NCI-H748 treated with DMSO at 0.1 percent for 48 hours (cell line): Measurements from ENCODE around the gene CLNK.
A peak's percentile ranks its signal among the peaks of the same experiment; 100 is the strongest.

Experiments used
- DNase-seq: peaks from one replicate; lab custom pipeline; 2025; lab: John Stamatoyannopoulos, UW

Gene CLNK

DNA sequence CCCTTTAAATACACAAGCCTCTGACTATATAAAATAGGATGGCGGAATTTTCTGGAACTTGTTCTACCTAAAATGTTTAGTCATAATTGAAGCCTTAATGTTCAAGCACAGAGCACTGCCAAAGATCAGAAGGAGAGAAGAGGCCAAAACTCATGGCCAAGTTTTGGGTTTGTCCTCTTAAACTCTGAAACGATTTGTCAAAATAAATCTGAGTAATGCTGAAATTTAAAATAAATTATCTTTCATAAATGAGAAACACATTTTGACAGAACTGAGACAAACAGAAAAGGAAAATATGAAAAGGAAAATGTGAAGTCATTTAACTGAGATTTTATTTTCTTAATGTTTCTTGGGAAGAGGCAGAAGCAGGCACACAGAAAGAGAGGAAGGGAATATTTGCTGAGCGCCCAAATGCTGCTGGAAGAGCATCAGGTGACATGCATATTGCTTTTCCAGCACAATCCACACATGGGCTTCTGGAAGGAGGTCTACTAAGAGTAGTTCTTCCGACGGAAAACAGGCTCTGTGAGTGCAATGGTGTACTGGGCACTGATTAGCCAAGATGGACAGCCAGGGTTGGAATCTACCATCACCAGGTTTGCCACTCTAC lies 179.9 kb downstream of the CLNK start:
- DNase-seq, result no peak

DNA sequence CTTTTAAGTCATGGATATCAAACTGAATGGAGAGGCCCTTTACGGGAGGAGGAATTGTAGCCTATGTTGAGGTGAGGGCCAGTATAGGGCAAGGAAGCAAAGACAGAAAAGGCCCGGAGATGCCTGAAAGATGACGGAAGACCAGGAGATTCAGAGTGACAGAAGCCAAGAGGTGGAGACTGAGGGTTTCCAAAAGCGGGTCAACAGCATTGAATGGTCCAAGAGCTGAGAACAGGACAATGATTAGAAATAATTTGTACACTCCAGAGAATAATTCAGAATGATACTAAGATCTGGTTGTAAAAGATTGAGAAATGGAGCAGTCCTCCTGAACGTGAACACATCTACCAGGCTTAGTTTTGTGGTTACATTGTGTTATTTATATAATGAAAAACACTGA lies 181.9 kb downstream of the CLNK start:
- no peak for DNase-seq

DNA sequence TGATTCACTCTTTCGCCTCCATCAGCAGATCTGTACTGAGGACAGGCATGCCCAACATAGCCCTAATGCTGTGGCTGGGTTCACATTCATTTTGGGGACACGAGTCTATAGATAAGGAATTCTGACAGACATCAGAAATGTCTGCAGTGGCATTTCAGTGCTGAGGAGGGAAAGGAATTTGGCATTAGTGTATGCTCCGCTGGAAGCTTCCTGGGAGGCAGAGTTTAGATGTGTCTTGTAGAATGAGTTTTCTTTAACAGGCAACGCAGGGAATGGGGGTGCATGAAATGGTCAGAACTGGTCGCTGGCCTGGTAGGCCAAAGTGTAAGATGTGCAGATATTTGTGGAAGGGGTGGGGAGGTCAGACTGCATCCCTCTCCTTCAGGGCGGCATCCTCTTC lies 183.8 kb downstream of the CLNK start:
- DNase-seq, result no peak

DNA sequence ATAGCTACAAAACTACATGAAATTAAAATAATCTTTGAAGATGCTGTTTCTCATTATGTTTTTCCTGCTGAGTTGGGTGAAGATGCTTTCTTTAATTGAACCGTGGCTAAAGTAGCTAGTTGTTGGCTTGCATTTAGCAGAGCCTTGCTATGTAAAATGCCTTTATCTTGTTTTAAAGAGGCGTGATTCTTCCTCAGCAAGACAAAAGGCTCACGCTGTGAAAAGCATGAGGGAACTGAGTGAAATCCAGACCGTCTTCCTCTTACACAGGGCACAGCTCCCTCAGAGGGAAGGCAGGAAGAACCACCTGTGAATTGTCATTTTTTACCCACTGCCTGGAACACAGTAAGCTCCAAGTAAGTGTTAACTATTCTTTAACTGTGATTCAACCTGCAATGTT lies 188.4 kb downstream of the CLNK start:
- DNase-seq, result no peak

DNA sequence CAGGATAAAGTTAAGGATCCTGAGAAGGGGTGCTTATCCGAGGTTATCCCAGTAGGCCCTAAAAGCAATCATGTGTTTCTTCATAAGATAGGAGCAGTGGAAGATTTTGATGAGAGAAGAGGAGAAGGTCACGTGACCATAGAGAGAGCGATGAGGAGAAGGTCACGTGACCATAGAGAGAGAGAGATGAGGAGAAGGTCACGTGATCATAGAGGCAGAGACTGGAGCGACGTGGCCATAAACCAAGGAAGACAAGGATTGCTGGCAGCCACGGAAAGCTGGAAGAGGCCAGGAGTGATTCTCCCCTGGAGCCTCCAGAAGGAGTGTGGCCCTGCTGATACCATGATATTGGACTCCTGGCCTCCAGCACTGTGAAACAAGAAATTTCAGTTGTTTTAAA lies 188.9 kb downstream of the CLNK start:
- DNase-seq, result no peak

DNA sequence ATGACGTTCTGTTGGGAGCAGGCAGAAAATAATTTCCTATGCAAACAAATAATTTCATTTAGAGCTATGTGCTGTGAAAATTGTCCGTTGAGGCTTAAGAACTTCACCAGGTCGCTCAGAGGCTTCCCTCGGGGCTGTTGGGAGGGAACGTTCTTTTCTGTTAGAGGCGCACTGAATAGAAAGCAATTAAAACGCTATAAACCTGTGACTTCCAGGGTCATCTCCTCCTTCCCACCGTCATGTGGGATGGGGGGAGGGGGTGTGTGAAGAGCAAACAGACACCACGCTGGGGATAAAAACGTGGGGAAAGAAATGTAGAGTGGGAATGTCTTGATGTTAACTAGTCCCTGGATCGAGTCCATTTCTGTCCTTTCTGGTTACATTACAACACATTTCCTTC lies 192.1 kb downstream of the CLNK start:
- DNase-seq, result peak; percentile 55

DNA sequence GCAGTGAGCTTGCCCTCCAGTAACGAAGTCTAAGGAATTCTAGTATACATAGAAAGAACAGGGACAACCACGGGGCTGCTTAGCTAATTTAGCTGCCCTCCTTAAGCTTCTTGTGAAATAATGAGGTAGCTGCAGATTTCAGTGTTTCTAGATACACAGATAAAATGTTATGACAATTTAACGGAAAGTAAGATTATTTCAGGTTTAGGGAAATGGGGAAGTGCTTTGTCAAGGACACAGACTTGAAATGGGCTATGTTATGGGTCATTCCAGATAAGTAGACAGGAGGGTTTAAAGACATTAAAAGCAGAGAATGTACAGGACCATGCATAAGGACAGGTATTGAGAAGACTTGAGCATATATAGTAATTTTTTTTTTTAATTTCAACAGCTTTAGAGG lies 193.2 kb downstream of the CLNK start:
- DNase-seq, result no peak

DNA sequence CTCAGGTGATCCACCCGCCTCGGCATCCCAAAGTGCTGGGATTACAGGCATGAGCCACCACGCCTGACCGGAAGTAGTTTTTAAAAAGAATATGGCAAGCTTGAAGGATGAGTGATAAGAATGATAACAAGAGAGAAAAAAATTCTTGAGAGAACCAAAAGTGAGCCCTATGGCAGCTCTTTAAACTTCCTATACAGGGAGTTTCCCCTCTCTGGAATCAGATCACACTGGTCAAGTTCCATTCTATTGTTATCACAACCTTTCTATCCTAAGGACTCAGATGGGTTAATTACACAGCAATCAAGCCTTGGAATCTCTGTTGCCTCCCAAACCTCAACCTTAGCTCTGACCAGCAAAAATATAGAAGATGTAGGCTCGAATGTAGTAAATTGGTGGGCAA lies 193.6 kb downstream of the CLNK start:
- no peak for DNase-seq

DNA sequence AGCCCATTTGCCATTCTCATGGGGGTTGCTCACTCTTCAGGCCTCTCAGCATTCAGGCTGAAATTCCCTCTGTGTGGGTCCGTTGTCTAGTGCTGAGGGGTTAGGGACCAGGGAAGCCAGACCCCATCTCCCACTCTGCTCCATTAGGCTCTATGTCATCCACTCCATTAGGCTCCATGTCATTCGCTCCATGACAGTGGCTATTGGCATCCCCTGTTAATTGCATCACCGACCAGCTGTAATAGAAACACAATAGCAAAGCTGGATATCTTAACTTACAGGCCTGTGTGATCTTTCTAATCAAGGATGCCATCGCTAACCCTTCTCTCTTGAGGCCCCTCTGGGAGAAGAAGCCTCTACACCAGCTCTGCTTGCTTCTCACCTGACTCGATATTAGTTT lies 201.7 kb downstream of the CLNK start:
- no peak for DNase-seq

DNA sequence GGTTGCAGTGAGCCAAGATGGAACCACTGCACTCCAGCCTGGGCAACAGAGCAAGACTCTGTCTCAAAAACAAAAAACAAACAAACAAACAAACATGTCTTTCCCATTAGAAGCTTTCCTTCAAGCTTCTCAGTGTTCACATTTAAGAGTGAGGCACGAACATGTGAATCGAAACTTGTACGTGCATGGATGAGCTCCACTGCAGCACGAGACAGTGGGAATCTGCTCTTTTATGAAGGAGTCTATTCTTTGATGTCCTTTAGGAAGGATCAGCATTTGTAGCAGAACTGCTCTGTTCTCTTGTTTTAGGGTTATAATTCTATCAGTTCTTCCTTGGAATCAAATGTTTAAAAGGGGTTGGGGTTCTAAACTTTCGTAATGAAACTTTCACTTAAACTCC lies 204.0 kb downstream of the CLNK start:
- no peak for DNase-seq

DNA sequence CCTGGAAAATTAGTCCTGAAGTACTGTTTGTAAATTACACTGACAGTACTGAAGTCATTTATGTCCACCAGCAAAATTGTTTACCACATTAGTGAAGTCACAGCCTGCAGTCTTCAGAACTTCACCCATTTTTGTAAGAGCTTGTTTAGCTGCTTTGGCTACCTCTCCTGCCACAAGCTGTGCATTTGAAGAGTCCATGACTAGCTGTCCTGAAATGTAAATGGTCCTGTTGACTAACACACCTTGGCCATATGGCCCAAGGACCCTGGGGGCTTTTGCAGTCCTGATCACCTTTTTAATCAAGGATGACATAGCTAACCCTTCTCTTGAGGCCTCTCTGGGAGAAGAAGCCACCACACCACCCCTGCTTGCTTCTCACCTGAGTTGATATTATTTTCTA lies 205.9 kb downstream of the CLNK start:
- DNase-seq, result no peak

DNA sequence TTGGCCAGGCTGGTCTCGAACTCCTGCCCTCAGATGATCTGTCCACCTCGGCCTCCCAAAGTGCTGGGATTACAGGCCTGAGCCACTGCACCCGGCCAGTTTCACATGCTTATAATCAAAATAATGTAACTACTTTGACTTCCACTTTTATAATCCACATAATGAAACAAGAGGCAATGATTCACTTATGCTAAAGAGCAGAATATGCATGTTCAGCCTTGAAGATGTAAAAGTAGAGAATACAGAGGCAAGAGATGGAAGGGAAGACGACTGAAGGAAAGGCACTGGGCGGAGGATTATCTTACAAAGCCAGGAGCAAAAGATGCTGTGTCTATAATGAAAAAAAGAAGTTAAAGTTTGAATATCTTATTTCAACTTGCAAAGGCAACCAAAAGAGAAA lies 214.1 kb downstream of the CLNK start:
- no peak for DNase-seq

DNA sequence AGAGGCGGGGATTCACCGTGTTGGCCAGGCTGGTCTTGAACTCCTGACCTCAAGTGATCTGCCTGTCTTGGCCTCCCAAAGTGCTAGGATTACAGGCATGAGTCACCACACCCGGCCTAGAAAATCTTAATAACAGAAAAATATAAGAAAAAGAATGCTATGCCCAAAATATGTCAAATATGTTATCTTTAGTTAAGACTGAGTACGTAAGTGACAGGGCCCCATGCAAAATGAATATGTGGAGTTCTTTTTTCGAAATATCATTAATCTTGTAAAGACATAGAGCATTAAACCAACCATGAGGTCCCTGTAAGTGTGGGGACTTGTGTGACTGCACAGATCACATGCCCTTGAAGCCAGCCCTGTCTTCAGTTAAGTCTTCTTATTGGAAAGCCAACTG lies 218.4 kb downstream of the CLNK start:
- DNase-seq, result no peak

DNA sequence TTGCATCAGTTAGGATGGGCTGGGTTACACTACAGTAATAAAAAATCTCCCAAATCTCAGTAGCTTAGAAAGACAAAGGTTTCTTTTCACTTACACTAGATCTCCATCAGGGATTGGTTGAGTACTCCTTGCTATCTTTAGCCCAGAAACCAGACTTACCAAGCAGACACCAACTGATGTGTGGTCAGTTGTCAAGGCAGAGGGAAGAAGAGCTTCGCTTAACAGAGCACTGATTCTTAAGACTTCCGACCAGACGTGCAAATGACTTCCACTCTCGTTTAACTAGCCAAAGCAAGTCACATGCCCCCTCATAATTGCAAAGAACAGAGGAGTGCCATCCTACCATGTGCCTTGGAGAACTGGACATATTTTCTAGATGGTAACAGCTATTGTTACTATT lies 221.7 kb downstream of the CLNK start:
- DNase-seq, result no peak

DNA sequence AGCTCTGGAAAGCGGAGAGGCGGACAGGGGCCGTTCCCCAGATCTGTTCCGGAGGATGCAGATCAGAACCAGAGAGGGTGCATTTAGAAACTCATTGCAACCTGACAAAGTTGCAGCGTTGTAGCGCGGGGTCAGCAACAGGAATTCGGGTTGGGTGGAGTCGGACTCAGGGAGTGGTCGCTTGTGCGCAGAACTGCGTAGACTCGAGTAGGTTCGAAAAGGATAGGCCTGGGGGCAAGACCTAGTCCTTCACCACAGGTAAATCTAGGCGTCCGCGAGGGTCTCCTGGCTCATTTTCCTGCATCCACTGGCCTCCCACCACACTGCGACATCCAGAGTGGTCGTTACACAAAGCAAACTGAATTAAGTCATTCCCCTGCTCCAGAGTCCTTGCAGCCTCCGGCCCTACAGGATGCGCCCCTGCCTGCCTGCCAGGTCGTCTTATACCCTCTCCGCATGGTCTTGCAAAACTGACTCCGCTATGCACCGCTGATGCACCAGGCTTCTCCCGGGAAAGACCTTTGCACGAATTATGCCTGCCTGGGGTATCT lies 222.6 kb downstream of the CLNK start:
- DNase-seq, result no peak

DNA sequence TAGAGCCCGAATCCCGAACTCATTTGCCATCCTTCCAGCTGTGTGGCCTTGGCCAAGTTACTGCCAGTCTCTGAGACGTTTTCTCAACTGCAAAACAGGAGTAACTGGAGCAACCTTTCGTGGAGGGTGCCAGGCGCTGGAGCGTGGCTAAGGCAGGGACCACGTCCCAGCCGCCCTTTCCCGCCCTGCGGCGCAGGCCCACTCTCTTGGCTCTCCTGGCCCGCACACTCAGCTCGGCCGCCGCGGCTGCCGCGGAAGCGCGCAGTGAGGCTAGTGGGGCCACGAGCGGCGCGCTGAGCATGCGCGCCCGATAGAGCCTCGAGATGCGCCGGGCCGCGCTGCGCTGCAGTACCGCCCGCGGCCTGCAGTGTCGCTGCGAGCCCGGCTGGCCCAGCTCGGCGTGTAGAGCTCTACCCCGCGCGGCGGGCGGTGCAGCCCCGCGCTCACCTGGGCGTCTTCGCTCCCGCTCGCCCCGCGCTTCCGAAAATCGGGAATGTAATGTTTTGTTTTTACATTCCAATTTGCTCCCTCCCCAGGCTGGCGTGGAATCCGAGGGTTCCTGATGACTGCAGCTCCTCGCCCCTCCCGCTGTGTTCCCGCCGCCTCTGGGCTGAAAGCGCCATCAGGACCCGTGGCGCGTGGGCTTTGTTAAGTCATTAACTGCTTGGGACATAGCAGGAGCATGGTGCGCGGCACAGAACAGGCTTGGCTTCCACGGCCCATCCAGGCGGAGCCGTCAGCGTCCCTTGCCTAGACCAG lies 223.3 kb downstream of the CLNK start:
- DNase-seq, result no peak

DNA sequence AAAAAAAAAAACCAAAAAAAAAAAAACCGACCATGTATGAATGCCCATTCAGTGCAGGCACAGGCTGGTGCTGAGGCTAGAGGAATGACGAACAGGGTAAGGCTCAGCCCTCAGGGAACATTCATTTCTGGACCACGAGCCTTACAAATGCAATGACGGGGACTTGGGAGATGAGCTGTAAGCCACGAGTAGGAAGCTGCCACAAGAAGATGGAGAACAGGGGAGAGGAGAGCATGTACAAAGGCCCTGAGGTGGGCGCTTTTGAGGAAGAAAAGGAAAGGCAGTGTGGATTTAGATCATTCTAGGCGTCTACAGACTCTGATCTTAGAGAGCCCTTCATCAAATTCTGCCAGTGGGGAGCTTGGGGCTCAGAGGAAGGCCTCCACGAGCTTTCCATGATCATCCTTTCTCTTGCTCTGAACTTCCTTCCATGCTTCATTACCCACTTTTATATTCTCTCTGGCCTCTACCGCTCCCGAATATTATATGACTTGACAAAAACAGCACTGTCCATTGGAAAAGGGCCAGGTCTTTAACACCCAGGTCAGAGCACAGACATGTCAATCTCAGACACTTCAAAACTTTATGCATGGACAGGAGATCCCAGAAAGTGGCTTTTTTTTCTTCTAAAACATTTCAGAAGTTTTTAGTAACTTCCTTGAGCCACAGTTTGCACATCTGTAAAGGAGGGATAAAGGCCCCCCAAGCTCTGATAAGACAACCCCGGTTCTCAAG lies 224.1 kb downstream of the CLNK start:
- no peak for DNase-seq

DNA sequence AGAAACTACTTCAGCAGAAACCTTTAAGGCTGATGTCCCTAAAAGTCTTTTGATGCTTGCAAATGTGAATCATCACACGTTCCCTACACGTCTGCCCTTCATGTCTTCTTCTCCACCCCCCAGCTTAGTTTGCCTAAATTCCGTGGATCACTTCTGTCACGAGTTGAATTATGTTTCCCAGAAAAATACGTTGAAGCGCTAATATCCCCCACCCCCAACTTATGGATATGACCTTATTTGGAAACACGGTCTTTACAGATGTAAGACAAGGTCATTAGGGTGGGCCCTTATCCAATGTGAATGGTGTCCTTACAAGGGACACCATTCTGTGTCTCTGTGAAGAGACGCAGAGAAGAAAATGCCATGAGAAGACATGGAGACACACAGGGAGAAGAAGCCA lies 225.3 kb downstream of the CLNK start:
- no peak for DNase-seq

DNA sequence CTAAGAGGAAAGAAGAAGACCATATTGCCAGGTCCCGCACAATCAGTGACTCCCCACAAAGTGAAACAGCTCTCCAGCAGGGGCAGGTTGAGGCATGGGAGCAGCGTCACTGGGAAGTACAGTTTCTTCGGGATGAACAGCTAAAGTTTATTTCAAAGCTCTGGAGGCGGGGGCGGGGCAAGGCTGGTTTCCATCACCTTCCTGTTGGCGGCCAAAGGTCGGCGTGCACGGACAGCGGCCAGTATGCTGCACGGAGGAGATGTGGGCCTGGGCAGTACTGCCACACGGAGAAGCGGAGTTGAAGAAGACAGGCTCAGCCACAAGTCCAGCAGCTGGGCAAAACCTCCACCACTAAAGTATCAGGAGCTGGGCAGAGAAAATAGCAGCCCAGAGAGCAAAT lies 226.4 kb downstream of the CLNK start:
- no peak for DNase-seq

DNA sequence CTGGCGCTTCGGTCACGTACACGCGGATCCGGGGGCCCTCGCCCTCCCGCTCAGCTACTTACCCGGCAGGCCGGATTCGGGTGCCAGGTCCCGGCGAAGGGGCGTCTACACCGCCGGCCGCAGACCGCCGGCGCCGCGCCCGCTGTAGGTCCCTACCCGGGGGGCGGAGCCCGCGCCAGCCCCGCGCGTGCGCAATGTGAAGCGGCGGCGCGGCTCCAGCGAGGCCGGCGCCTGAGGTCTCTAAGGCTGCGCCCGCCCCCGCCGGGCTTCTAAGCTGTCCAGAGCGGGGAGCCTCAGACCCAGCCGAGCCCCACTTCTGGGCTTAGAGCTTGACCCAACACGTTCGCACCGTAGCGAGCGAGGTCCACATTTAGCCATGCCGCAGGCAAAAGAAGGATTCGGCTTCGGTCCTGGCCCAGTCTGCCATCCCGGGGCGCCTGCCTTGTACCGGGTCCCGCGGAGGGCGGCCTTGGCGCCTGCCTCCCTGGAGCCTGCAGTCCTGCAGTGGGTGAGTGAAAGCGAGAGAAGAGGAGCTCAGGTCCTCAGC lies 227.2 kb downstream of the CLNK start, which contains the start of gene ZNF518B:
ZNF518B (minus strand) TSS at position 172 of the 547 bp plus-strand sequence. CDS start 11,098 bp downstream, outside the sequence.
- peak; percentile 34 for DNase-seq

DNA sequence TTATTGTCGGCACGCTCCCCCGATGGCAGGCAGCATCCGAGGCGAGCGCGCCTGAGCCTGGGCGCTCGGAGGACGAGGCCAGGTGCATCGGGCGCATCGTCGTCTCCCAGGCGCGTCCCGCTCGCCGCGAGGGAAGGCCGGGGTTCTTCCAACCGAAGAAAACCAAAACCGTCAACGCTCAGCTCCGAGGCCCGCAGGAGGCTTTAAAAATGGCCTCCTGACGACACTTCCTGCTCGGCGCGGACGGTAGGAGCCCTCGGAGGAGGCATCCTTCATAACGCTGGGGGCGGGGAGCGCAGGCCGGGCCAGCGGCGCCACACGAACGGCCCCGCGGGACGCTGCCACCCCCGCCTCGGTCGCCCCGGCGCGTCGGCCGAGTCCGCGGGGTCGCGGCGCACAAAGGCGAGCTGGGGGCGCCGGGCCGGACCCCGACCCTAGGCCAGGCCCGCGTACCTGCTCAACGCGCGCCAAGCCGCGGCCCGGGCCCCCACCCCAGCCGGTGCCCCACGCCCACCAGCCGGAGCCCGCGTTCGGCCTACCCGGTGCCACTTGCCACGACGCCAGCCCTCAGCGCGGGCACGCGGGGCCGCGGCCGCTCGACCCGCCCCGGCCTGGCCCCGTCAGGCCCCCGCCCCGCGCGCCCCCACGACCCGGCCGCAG lies 227.8 kb downstream of the CLNK start:
- DNase-seq, result no peak

DNA sequence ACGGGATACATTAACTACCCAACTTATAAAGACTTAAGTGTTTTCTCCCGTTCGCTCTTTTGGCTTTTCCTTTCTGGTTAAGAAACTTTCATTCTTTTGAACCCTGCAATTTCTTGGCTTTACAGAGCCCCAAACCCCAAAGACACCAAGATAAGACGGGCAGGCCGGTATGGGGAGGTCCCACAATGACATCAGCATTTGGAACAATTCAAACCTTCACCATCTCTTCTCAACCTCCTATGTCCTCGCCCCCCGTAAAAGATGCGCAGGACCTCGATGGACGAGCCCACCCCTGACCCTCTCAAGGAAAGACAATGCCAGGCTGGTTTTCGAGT lies 228.3 kb downstream of the CLNK start:
- no peak for DNase-seq
